ENCODE measurements around the gene SMARCC2. TPM values are rescaled to one million over a fixed set of nuclear protein-coding genes. Genes with fewer than 3 reads are reported as not detected.

SMARCC2 gene
- total and polyA plus RNA-seq, 2 of the 13 experiments (the other 11 are each of a cell fraction or from before 2014, with no cell fraction given) = 21.3 to 24.1 TPM

DNA sequence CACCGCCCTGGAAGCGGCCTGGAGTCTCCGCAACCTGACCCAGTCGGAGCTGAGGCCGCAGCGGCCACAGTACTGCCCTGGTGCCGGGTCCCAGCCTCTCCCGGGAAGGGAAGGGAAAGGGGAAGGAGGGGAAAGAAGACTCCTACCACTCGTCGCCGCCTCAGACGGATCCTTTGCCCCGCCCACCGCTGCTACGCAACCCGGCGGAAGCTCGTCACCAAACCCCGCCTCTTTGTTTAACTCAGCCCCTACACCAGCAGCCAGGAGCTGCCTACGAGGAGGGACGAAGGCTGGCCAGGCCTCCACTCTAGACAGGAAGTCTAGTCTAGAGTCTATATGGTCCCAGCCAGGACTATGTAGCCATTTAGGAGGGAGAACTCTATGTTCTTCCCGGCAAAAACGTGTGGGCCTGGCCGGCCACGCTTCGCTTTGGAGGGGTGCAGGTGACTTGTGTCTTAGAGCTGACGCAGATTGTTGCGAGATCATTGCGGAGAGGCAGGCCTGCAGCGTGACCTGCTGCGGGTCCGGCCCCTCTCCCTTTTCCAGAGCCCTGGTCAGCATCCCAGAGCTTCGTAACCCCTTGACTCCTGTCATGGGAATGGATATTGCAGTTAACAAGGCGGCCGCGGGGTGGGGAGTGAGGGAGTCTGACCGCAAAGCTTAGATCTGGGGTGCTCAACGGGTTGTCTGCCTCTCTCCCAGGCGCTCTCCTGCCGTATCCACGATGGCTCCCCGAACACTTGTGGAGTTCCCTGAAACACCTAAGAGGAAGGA, 32.7 kb upstream of the SMARCC2 start, which contains the start of gene RNF41 (continued):
- TF ChIP-seq ZNF468 (CRISPR knock-in tag; IDR thresholded peaks at IDR 0.05) (no peak), KLF15 (CRISPR knock-in tag; IDR thresholded peaks at IDR 0.05; ENCODE audit: borderline replicate concordance) (no peak), ZMAT3 (CRISPR knock-in tag; conservative IDR thresholded peaks at IDR 0.05) (peak; percentile 84; the same call in 1 of the 2 replicates), SOX6 (IDR thresholded peaks at IDR 0.05) (no peak), SOX6 (CRISPR knock-in tag; IDR thresholded peaks at IDR 0.05) (peak; percentile 41; the same call in 1 of the 2 replicates), ZNF550 (CRISPR knock-in tag; IDR thresholded peaks at IDR 0.05; ENCODE audit: borderline replicate concordance) (no peak), RFXAP (CRISPR knock-in tag; IDR thresholded peaks at IDR 0.05; ENCODE audit: borderline replicate concordance) (peak; percentile 69; the same call in 1 of the 2 replicates), ZNF317 (CRISPR knock-in tag; IDR thresholded peaks at IDR 0.05) (peak; percentile 53; the same call in 1 of the 2 replicates), POLR2G (IDR thresholded peaks at IDR 0.05; ENCODE audit: low read depth, low read length) (peak; percentile 84), ZNF207 (IDR thresholded peaks at IDR 0.05; ENCODE audit: borderline replicate concordance) (no peak), ZNF441 (CRISPR knock-in tag; IDR thresholded peaks at IDR 0.05; ENCODE audit: borderline replicate concordance) (peak; percentile 64; the same call in 1 of the 2 replicates), ZNF251 (CRISPR knock-in tag; IDR thresholded peaks at IDR 0.05) (0 out of 2 replicates have a peak, but pooled peaks have one; percentile 17), ZNF766 (CRISPR knock-in tag; IDR thresholded peaks at IDR 0.05; ENCODE audit: borderline replicate concordance) (peak; percentile 87; the same call in 1 of the 2 replicates), FOXK1 (CRISPR knock-in tag; IDR thresholded peaks at IDR 0.05; ENCODE audit: borderline replicate concordance, low read depth) (peak; percentile 76; the same call in 1 of the 2 replicates), ETV6 (CRISPR knock-in tag; conservative IDR thresholded peaks at IDR 0.05) (no peak), SP1 (IDR thresholded peaks at IDR 0.05) (no peak), SP1 (CRISPR knock-in tag; IDR thresholded peaks at IDR 0.05) (peak; percentile 79), ZNF879 (CRISPR knock-in tag; IDR thresholded peaks at IDR 0.05) (no peak), IKZF4 (CRISPR knock-in tag; IDR thresholded peaks at IDR 0.05; ENCODE audit: borderline replicate concordance, low read depth, not compliant biosample characterization) (peak; percentile 69), SATB2 (CRISPR knock-in tag; IDR thresholded peaks at IDR 0.05) (0 out of 2 replicates have a peak, but pooled peaks have one; percentile 70), ZNF7 (CRISPR knock-in tag; IDR thresholded peaks at IDR 0.05) (no peak), SRSF4 (IDR thresholded peaks at IDR 0.05; ENCODE audit: low read depth, low read length, poor library complexity, severe bottlenecking) (no peak)
- TF ChIP-seq, protein P1, sequence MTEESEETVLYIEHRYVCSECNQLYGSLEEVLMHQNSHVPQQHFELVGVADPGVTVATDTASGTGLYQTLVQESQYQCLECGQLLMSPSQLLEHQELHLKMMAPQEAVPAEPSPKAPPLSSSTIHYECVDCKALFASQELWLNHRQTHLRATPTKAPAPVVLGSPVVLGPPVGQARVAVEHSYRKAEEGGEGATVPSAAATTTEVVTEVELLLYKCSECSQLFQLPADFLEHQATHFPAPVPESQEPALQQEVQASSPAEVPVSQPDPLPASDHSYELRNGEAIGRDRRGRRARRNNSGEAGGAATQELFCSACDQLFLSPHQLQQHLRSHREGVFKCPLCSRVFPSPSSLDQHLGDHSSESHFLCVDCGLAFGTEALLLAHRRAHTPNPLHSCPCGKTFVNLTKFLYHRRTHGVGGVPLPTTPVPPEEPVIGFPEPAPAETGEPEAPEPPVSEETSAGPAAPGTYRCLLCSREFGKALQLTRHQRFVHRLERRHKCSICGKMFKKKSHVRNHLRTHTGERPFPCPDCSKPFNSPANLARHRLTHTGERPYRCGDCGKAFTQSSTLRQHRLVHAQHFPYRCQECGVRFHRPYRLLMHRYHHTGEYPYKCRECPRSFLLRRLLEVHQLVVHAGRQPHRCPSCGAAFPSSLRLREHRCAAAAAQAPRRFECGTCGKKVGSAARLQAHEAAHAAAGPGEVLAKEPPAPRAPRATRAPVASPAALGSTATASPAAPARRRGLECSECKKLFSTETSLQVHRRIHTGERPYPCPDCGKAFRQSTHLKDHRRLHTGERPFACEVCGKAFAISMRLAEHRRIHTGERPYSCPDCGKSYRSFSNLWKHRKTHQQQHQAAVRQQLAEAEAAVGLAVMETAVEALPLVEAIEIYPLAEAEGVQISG (CRISPR knock-in tag; IDR thresholded peaks at IDR 0.05) = peak; percentile 98
- TF ChIP-seq, protein P2, sequence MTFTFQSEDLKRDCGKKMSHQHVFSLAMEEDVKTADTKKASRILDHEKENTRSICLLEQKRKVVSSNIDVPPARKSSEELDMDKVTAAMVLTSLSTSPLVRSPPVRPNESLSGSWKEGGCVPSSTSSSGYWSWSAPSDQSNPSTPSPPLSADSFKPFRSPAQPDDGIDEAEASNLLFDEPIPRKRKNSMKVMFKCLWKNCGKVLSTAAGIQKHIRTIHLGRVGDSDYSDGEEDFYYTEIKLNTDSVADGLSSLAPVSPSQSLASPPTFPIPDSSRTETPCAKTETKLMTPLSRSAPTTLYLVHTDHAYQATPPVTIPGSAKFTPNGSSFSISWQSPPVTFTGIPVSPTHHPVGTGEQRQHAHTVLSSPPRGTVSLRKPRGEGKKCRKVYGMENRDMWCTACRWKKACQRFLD (CRISPR knock-in tag; IDR thresholded peaks at IDR 0.05; ENCODE audit: borderline replicate concordance) = no peak
- TF ChIP-seq, protein P3, sequence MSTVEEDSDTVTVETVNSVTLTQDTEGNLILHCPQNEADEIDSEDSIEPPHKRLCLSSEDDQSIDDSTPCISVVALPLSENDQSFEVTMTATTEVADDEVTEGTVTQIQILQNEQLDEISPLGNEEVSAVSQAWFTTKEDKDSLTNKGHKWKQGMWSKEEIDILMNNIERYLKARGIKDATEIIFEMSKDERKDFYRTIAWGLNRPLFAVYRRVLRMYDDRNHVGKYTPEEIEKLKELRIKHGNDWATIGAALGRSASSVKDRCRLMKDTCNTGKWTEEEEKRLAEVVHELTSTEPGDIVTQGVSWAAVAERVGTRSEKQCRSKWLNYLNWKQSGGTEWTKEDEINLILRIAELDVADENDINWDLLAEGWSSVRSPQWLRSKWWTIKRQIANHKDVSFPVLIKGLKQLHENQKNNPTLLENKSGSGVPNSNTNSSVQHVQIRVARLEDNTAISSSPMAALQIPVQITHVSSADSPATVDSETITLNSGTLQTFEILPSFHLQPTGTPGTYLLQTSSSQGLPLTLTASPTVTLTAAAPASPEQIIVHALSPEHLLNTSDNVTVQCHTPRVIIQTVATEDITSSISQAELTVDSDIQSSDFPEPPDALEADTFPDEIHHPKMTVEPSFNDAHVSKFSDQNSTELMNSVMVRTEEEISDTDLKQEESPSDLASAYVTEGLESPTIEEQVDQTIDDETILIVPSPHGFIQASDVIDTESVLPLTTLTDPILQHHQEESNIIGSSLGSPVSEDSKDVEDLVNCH (CRISPR knock-in tag; IDR thresholded peaks at IDR 0.05) = peak; percentile 48; the same call in 1 of the 2 replicates
